GM18498 (cell line): ENCODE data around the gene GLI1.

Experiments
- ATAC-seq: cut with Tn5 transposase; IDR thresholded peaks from one replicate; pipeline ENCODE4 v1.9.1; 2021; ENCODE audit warnings: mild to moderate bottlenecking, moderate library complexity; ENCODE audit not compliant: unreplicated experiment

GLI1 gene

GRCh38 chr12:57518176-57518919 is 58.8 kb downstream of the GLI1 start:
- ATAC-seq = no peak

GRCh38 chr12:57518920-57519795 is 59.6 kb downstream of the GLI1 start:
- no peak for ATAC-seq

- ATAC-seq = peak; percentile 2
Measured at GRCh38 chr12:57519796-57520052, 60.1 kb downstream of the GLI1 start.

GRCh38 chr12:57520053-57520818 is 60.7 kb downstream of the GLI1 start, which contains the start of gene DDIT3:
TSS of gene DDIT3 (minus strand) at chr12:57520514. CDS start at chr12:57517406, 3,108 bp downstream.
- peak; percentile 71 for ATAC-seq

GRCh38 chr12:57521525-57522010 is 62.0 kb downstream of the GLI1 start:
- no peak for ATAC-seq
